ENCODE results near the gene PRKD2. TPM values are rescaled to one million over a fixed set of nuclear protein-coding genes. Genes with fewer than 3 reads are reported as not detected.
A peak's percentile ranks its signal among the peaks of the same experiment; 100 is the strongest.
"Not testable (repeated sequence)": the region's sequence is repeated elsewhere in the genome, so short reads cannot be mapped to it uniquely, and the experiment has no call there.

The PRKD2 gene
- polyA plus RNA-seq, 4 donors: 31.1 to 53.7 (median 41.1) TPM

GRCh38 chr19:46713781-46714443, 3.0 kb downstream of the PRKD2 start:
- DNase-seq (ENCODE audit: low read depth in 4 of 4, low spot score in 2 of 4): peak in 3 of 4 donors; percentile 68 to 83 (median 70)

GRCh38 chr19:46712768-46713338, 4.1 kb downstream of the PRKD2 start:
- not testable (repeated sequence) for DNase-seq (ENCODE audit: low read depth in 4 of 4, low spot score in 2 of 4)

- no peak for DNase-seq (ENCODE audit: low read depth in 4 of 4, low spot score in 2 of 4)
These were observed 6.2 kb downstream of the PRKD2 start for GRCh38 chr19:46710687-46711086.

DNA sequence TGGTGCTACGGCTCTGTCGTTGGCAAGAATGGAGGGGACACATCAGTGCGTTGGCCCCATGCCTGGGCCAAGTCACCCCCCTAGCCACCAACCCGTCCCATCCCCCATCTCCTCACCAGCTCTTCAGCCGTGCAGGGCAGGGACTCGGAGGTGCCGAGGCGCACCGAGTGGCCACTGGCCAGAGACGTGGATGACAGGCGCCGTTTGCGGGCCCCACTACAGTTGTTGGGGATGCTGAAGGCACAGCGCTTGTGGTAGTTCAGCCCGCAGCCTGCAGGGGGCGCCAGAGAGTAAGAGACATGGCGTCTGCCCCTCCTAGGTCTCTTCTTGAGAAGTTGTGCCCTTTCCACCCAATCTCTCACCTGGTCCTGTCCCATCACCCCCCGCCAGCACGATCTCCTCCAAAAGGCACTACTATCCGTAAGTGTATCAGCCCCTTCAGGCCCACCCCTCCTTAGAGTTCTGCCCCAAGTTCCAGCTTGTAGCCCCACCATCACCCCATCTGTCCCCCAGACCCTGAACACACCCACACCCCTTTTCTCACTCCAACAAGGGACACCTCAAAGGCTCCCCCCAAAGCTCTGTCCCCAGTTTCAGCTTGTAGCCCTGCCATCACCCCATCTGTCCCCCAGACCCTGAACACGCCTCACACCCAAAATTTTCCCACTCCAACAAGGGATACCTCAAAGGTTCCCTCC, 12.4 kb downstream of the PRKD2 start:
- no peak for DNase-seq (ENCODE audit: low read depth in 4 of 4, low spot score in 2 of 4)

DNA sequence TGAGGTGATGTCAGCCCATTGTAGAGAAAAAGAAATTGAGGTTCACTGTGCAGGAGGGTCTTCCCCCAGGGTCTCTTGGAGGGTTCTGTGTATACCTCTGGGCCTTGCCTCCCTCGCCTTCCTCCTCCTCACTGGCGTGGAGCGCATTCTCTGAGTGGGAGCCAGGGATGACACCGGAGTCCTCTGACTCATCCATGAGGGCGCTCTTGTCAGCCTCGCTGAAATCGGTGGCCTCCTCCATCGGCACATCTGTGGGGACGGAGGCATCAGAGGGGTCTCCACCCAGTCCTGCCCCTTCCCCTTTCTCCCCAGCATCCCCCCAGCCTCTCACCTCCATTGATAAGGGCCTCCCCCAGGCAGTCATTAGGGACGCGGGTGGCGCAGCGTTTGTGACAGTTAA, 16.2 kb downstream of the PRKD2 start:
- no peak for DNase-seq (ENCODE audit: low read depth in 4 of 4, low spot score in 2 of 4)

DNA sequence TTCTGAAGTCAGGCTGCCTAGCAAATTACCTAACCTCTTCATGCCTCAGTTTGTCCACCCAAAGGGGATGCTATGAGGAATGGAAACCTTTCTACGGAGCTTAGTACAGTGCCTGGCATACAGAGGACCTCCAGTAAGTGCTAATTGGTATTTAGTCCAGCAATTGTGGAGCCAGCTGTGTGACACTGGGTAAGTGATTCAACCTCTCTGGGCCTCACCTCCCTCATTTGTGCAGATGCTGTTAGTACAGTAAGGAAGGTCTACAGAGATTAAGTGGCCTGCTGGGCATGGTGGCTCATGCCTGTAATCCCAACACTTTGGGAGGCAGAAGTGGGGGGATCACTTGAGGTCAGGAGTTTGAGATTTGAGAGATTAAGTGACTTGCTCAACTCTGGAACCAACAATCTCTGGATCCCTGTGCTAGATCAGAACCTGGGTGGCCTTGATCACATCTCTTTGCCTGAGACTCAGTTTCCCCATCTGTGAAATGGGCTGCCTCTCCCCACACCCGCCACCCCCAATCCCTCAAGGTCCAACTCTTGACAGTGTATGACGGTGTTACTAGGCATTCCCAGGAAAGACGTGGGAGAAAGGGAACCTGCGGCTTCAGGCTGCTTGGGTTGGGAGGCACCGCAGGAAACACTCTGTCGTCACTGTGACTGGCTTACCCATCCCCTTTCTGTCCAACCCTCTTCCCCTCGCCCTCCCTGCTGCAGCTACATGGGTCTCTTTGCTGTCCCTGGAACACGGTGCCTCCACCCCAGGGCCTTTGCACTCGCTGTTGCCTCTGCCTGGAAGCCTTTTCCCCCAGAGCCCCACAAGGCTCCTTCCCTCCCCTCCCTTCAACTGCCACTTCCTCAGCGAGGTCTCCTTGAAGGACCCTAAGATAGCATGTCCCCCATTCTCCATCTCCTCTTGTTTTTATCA, 18.3 kb downstream of the PRKD2 start:
- no peak for DNase-seq (ENCODE audit: low read depth in 4 of 4, low spot score in 2 of 4)

- peak in 2 of 4 donors; percentile 70 to 77 for DNase-seq (ENCODE audit: low read depth in 4 of 4, low spot score in 2 of 4)
These were observed 19.5 kb downstream of the PRKD2 start for GRCh38 chr19:46697204-46697960.

- DNase-seq (ENCODE audit: low read depth in 4 of 4, low spot score in 2 of 4): no peak
These were observed 20.1 kb downstream of the PRKD2 start for GRCh38 chr19:46696866-46697203.

- DNase-seq (ENCODE audit: low read depth in 4 of 4, low spot score in 2 of 4): no peak
These were observed 20.9 kb downstream of the PRKD2 start for GRCh38 chr19:46696052-46696451.

DNA sequence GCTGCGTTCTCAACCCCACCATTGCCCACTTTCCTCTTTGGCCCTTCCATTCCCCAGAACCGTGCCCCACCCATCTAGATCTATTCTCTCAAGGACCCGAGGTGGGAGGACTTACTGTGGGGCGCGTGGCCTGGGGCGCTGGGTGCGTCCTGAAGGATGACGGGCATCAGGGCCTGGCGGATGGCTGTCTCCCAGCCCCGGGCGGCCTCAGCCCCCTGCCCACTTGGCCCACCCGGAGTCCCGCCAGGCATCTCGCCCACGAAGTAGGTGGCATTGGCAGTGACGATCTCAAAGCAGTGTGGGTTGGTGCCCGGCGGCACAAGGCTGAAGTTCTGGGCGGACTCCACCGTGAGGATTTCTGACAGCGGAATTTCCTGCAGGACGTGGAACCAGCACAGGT, 23.2 kb downstream of the PRKD2 start:
- DNase-seq (ENCODE audit: low read depth in 4 of 4, low spot score in 2 of 4): no peak

DNA sequence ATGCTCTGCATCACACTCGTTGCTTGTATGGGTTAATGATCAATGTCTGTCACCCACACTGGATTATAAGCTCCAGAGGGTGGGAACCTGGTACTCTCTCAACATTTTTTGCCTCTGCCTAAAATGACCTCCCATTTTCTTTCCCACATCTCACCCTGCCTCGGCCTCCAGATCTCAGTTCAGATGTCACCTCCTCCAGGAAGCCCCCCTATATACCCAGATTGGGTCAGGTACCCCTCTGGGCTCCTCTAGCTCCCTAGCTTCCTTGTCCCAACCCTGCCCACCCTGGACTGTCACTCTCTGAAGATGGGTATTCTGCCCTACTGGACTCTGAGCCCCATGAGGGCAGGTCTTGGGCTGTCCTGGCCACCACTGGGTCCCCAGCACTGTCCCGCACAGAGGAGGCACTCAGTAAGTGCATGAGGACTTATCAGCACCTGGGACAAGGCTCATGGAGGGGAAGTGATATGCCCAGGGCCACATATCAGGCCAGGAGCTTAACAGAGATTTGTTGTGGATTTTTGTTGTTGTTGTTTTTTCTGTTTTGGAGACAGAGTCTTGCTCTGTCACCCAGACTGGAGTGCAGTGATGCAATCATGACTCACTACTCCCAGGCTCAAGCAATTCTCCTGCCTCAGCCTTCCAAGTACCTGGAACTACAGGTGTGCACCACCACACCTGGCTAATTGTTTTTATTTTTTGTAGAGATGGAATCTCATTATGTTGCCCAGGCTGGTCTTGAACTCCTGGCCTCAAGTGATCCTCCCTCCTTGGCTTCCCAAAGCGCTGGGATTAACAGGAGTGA, 23.8 kb downstream of the PRKD2 start:
- DNase-seq (ENCODE audit: low read depth in 4 of 4, low spot score in 2 of 4): no peak

DNA sequence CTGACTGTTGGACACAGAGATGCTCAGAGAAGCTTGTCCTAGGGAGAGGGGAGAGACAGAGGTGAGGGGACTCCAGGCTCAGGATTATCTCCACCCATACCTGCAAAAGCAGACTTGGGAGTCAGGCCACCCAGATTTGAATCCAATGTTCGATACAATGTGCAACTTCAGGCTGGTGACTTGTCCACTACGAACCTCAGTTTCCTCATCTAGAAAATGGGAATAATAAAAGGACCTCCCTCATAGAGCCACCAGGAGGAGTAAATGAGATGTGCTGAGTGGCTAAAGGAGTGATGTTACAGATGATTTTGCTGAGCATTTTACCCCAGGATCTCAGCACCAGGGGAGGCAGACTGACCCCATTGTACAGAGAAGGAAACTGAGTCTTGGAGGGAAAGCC, 25.0 kb downstream of the PRKD2 start:
- DNase-seq (ENCODE audit: low read depth in 4 of 4, low spot score in 2 of 4): no peak

DNA sequence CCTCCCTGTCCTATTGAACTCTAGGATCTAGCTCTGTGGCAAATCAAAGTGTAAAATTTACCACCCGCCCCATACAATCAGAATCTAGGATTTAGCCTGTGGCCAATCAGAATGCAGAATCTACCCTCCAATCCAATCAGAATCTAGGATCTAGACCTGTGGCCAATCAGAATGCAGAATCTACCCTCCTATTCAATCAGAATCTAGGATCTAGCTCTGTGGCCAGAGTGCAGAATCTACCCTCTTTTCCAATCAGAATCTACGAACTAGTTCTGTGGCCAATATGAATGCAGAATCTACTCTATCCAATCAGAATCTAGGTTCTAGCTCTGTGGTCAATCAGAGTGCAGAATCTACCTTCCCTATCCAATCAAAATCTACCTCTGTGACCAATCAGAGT, 25.8 kb downstream of the PRKD2 start:
- no peak for DNase-seq (ENCODE audit: low read depth in 4 of 4, low spot score in 2 of 4)

GRCh38 chr19:46689358-46689757, 27.6 kb downstream of the PRKD2 start:
- no peak for DNase-seq (ENCODE audit: low read depth in 4 of 4, low spot score in 2 of 4)

- DNase-seq (ENCODE audit: low read depth in 4 of 4, low spot score in 2 of 4): no peak
These were observed 29.3 kb downstream of the PRKD2 start for GRCh38 chr19:46687438-46688145.

DNA sequence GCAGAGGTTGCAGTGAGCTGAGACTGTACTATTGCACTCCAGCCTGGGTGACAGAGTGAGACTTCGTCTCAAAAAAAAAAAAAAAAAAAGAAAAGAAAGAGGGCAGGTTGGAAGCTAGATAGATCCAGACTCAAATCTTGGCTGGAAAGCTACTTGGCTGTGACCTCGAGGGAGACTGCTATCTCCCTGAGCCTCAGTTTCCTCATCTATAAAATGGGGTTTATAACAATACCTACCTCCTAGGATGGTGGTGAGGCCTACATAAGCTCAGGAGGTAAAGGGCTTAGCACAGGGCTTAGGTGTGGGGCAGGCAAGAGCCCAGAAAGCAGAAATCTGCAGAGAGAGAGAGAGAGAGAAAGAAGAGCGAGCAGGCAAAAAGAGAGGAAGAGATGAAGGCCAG, 31.7 kb downstream of the PRKD2 start:
- no peak for DNase-seq (ENCODE audit: low read depth in 4 of 4, low spot score in 2 of 4)

GRCh38 chr19:46678110-46678732, 38.7 kb downstream of the PRKD2 start:
- no peak for DNase-seq (ENCODE audit: low read depth in 4 of 4, low spot score in 2 of 4)

- DNase-seq (ENCODE audit: low read depth in 4 of 4, low spot score in 2 of 4): no peak
These were observed 42.3 kb downstream of the PRKD2 start for GRCh38 chr19:46674416-46675178.

Data from left renal cortex interstitium (tissue), 4 donors.